Esophagus squamous epithelium (tissue), 5 donors: ENCODE measurements around the gene ZNF865. TPM values are rescaled to one million over a fixed set of nuclear protein-coding genes. Genes with fewer than 3 reads are reported as not detected.

ENCODE experiments used
- DNase-seq: peaks from one replicate; lab custom pipeline; 2025; lab: John Stamatoyannopoulos, UW
- H3K27ac ChIP-seq, 4 donors: fragments of 200-600 bp; sonication (generic); one replicate each; pipeline ENCODE4 v1.5.1; 2016 to 2019; ENCODE audit warnings: mild to moderate bottlenecking in 1 of 4
- H3K27me3 ChIP-seq, 4 donors: fragments of 200-600 bp; sonication (generic); 1 replicate in 3 of 4; 2 replicates in 1 of 4; pipeline versions ENCODE4 v1.5.1 to v1.6.0; 2017 to 2021; ENCODE audit warnings: antibody characterized with exemption in 1 of 4
- H3K36me3 ChIP-seq, 3 donors: fragments of 200-600 bp; sonication (generic); one replicate each; pipeline ENCODE4 v1.5.1; 2016 to 2019
- H3K4me1 ChIP-seq, 3 donors: fragments of 200-600 bp; sonication (generic); one replicate each; pipeline ENCODE4 v1.5.1; 2017 to 2019
- H3K4me3 ChIP-seq, 4 donors: fragments of 200-600 bp; sonication (generic); 1 replicate in 3 of 4; 2 replicates in 1 of 4; pipeline ENCODE4 v1.5.1; 2016 to 2019; ENCODE audit warnings: mild to moderate bottlenecking in 2 of 4, moderate library complexity in 1 of 4
- H3K9me3 ChIP-seq, 3 donors: fragments of 200-600 bp; sonication (generic); one replicate each; pipeline ENCODE4 v1.5.1; 2016 to 2019
- CTCF ChIP-seq, 6 experiments: fragments of 450-650 bp in 4 of 6; fragments of 200-600 bp in 2 of 6; sonication (generic) in 2 of 6; IDR thresholded peaks; one replicate each; pipeline ENCODE4 v1.5.1; 2016 to 2019; ENCODE audit warnings: antibody characterized with exemption in 6 of 6, mild to moderate bottlenecking in 4 of 6, moderate library complexity in 4 of 6
- POLR2A ChIP-seq, 4 donors: fragments of 450-650 bp; IDR thresholded peaks; one replicate each; pipeline ENCODE4 v1.6.1; 2017; ENCODE audit warnings: antibody characterized with exemption in 4 of 4, mild to moderate bottlenecking in 4 of 4, moderate library complexity in 3 of 4
- WGBS, 2 donors: methylation state at CpG; one replicate each; pipeline ENCODE4 v1.1.5; 2018; 5-methylcytosine and 5-hydroxymethylcytosine counted together
- intact Hi-C: fragments of 100-400 bp; cut with DNase I; formaldehyde crosslinking; loops from one replicate; pipeline ENCODE4 v1.15.0; 2022
- total RNA-seq, 4 donors: library from RNA; depleted of rRNA; stranded (reverse); fragments of >200 nt; gene quantifications; one replicate each; pipeline ENCODE4 v1.1.0, GENCODE V29; 2016
- donor health status: DM: yes; HTN: yes; CAD: no.

ZNF865 gene
- total RNA-seq, 4 donors from 2014 or later: 2.7 to 5.3 (median 3.3) TPM

GRCh38 chr19:55640577-55641425, 35.4 kb downstream of the ZNF865 start, which contains the start of gene ZNF580:
Gene ZNF580 (plus strand): TSS chr19:55641002. CDS start chr19:55642509, 1,507 bp downstream.
- peaks cover 0 to 24% (median 5%) of the 10 kb centered on the region in 3 donors for H3K36me3 ChIP-seq
- no peaks in the 10 kb centered on the region for H3K9me3 ChIP-seq
- no peak for DNase-seq
- peaks cover 60 to 93% (median 68%) of the 10 kb centered on the region in 3 donors for H3K4me1 ChIP-seq
- WGBS, 2 donors: 0% methylated on average over 13 to 20 of the region's 89 CpGs
- peak within 1 kb of the TSS; percentile 93 to 96 (median 95) for H3K4me3 ChIP-seq
- no peak for TF ChIP-seq CTCF (IDR thresholded peaks at IDR 0.05)
- peak in 1 of 4 donors; percentile 16 for TF ChIP-seq POLR2A (IDR thresholded peaks at IDR 0.05)
- H3K27me3 ChIP-seq: no peaks in the 10 kb centered on the region
- peak within 1 kb of the TSS; percentile 93 to 98 (median 96) for H3K27ac ChIP-seq
- intact Hi-C loops: no loop called here

GRCh38 chr19:55641426-55642152, 36.1 kb downstream of the ZNF865 start:
- no peak for DNase-seq
- no peaks in the 10 kb centered on the region for H3K9me3 ChIP-seq
- intact Hi-C loops: no loop called here
- H3K4me1 ChIP-seq: peaks cover 52 to 90% (median 60%) of the 10 kb centered on the region in 3 donors
- H3K27ac ChIP-seq: peak overlapping the region; percentile 93 to 98 (median 96)
- no peaks in the 10 kb centered on the region for H3K27me3 ChIP-seq
- WGBS, 2 donors: 2% methylated on average over 24 of the region's 25 CpGs
- H3K36me3 ChIP-seq: peaks cover 0 to 27% (median 5%) of the 10 kb centered on the region in 3 donors
- TF ChIP-seq POLR2A (IDR thresholded peaks at IDR 0.05): no peak
- TF ChIP-seq CTCF (IDR thresholded peaks at IDR 0.05): no peak
- H3K4me3 ChIP-seq: peak overlapping the region; percentile 93 to 96 (median 95)

DNA sequence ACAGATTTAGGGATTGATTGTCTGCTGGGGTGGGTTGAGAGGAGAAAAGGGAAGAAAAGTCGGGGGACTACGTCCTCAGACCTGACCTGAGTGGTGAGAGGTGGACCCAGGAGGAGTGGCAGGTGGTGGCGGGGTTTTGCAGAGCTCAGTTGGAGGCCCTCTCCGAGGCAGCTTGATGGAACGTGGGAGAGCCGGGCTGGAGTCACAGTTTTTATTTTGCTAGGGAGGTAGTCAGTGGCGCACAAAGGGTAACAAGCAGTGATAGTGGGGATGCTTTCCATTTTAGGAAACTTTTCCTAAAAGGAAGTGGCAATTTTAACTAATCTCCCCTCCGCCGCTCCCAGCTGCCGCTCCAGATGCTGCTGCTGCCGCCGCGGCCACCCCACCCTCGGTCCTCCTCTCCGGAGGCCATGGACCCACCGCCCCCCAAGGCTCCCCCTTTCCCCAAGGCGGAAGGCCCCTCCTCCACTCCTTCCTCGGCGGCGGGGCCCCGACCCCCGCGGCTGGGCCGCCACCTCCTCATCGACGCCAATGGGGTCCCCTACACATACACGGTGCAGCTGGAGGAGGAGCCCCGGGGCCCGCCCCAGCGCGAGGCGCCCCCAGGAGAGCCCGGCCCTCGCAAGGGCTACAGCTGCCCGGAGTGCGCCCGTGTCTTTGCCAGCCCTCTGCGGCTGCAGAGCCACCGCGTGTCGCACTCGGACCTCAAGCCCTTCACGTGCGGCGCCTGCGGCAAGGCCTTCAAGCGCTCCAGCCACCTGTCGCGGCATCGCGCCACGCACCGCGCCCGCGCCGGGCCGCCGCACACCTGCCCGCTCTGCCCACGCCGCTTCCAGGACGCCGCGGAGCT, 36.9 kb downstream of the ZNF865 start:
- H3K9me3 ChIP-seq: no peaks in the 10 kb centered on the region
- TF ChIP-seq CTCF (IDR thresholded peaks at IDR 0.05): no peak
- peak in 2 of 4 donors; percentile 18 to 28 for TF ChIP-seq POLR2A (IDR thresholded peaks at IDR 0.05)
- peak overlapping the region; percentile 93 to 98 (median 96) for H3K27ac ChIP-seq
- WGBS, 2 donors: 0 to 1% methylated on average over 11 to 12 of the region's 65 CpGs
- peak overlapping the region; percentile 93 to 96 (median 95) for H3K4me3 ChIP-seq
- intact Hi-C loops: no loop called here
- no peak for DNase-seq
- peaks cover 0 to 27% (median 5%) of the 10 kb centered on the region in 3 donors for H3K36me3 ChIP-seq
- peaks cover 48 to 90% (median 57%) of the 10 kb centered on the region in 3 donors for H3K4me1 ChIP-seq
- no peaks in the 10 kb centered on the region for H3K27me3 ChIP-seq

- WGBS, 2 donors: 0 to 3% methylated on average over 26 to 35 of the region's 56 CpGs
- peaks cover 50 to 90% (median 56%) of the 10 kb centered on the region in 3 donors for H3K4me1 ChIP-seq
- peaks cover 0 to 22% (median 5%) of the 10 kb centered on the region in 3 donors for H3K36me3 ChIP-seq
- intact Hi-C loops: no loop called here
- TF ChIP-seq POLR2A (IDR thresholded peaks at IDR 0.05) (peak in 1 of 4 donors; percentile 10), CTCF (IDR thresholded peaks at IDR 0.05) (peak in 1 of 6 experiments; percentile 34)
- no peaks in the 10 kb centered on the region for H3K9me3 ChIP-seq
- H3K4me3 ChIP-seq: peak within 1 kb of the TSS; percentile 93 to 96 (median 95)
- no peak for DNase-seq
- peak within 1 kb of the TSS; percentile 93 to 98 (median 96) for H3K27ac ChIP-seq
- no peaks in the 10 kb centered on the region for H3K27me3 ChIP-seq
These were observed 37.8 kb downstream of the ZNF865 start, which contains the start of gene ZNF581 for GRCh38 chr19:55643003-55643886. Gene ZNF581 (plus strand): TSS chr19:55643649. CDS start chr19:55644572, 923 bp downstream.
